ENCODE data around the gene OR2V2.
A peak's percentile ranks its signal among the peaks of the same experiment; 100 is the strongest.
"Not testable (repeated sequence)": the region's sequence is repeated elsewhere in the genome, so short reads cannot be mapped to it uniquely, and the experiment has no call there.

Gene OR2V2

GRCh38 chr5:181166812-181167733 is 19.7 kb downstream of the OR2V2 start:
- no peaks in the 10 kb centered on the region for H3K9me3 ChIP-seq (ENCODE audit: control insufficient read depth, insufficient read depth, low read length)
- peak overlapping the region; percentile 62 for H3K4me3 ChIP-seq (ENCODE audit: low read length)
- H3K4me2 ChIP-seq (ENCODE audit: low read length) = peak overlapping the region; percentile 76
- H3K27me3 ChIP-seq (ENCODE audit: control insufficient read depth, low read length) = no peaks in the 10 kb centered on the region
- H3K9me2 ChIP-seq (replicated peaks; ENCODE audit: control insufficient read depth, low read length) = no peaks in the 10 kb centered on the region
- H3K36me3 ChIP-seq (ENCODE audit: control insufficient read depth, low read length) = no peaks in the 10 kb centered on the region
- no peaks in the 10 kb centered on the region for H3K79me2 ChIP-seq (ENCODE audit: control insufficient read depth, low read length)
- H3K4me1 ChIP-seq (ENCODE audit: control insufficient read depth, low read length) = peaks cover 75% of the 10 kb centered on the region
- peak overlapping the region; percentile 80 for H3K27ac ChIP-seq (ENCODE audit: low read depth, low read length)
- TF ChIP-seq CTCF (IDR thresholded peaks at IDR 0.05; ENCODE audit: low read depth, low read length, poor library complexity, severe bottlenecking) (no peak), EZH2phosphoT487 (IDR thresholded peaks at IDR 0.05; ENCODE audit: borderline replicate concordance, low read length) (no peak)
- H3F3A ChIP-seq (ENCODE audit: control insufficient read depth, insufficient read depth) = peaks cover 23% of the 10 kb centered on the region
- no peaks in the 10 kb centered on the region for H4K20me1 ChIP-seq (ENCODE audit: control insufficient read depth, insufficient read depth, low read depth, low read length)

- Histone ChIP-seq H3K9me2 (replicated peaks; ENCODE audit: control insufficient read depth, low read length) (no peaks in the 10 kb centered on the region), H3K4me1 (ENCODE audit: control insufficient read depth, low read length) (peaks cover 82% of the 10 kb centered on the region), H3K27me3 (ENCODE audit: control insufficient read depth, low read length) (no peaks in the 10 kb centered on the region), H3K4me2 (ENCODE audit: low read length) (peak overlapping the region; percentile 76), H3K79me2 (ENCODE audit: control insufficient read depth, low read length) (no peaks in the 10 kb centered on the region), H4K20me1 (ENCODE audit: control insufficient read depth, insufficient read depth, low read depth, low read length) (no peaks in the 10 kb centered on the region), H3K9me3 (ENCODE audit: control insufficient read depth, insufficient read depth, low read length) (no peaks in the 10 kb centered on the region), H3K4me3 (ENCODE audit: low read length) (peak overlapping the region; percentile 62), H3K27ac (ENCODE audit: low read depth, low read length) (peak overlapping the region; percentile 80), H3F3A (ENCODE audit: control insufficient read depth, insufficient read depth) (peaks cover 28% of the 10 kb centered on the region), H3K36me3 (ENCODE audit: control insufficient read depth, low read length) (no peaks in the 10 kb centered on the region)
- peak; percentile 92 for TF ChIP-seq CTCF (IDR thresholded peaks at IDR 0.05; ENCODE audit: low read depth, low read length, poor library complexity, severe bottlenecking)
- TF ChIP-seq EZH2phosphoT487 (IDR thresholded peaks at IDR 0.05; ENCODE audit: borderline replicate concordance, low read length) = no peak
These were observed 20.6 kb downstream of the OR2V2 start for GRCh38 chr5:181167814-181168488.

- no peaks in the 10 kb centered on the region for H3K79me2 ChIP-seq (ENCODE audit: control insufficient read depth, low read length)
- no peaks in the 10 kb centered on the region for H3K9me2 ChIP-seq (replicated peaks; ENCODE audit: control insufficient read depth, low read length)
- H3K36me3 ChIP-seq (ENCODE audit: control insufficient read depth, low read length) = no peaks in the 10 kb centered on the region
- peak overlapping the region; percentile 76 for H3K4me2 ChIP-seq (ENCODE audit: low read length)
- no peaks in the 10 kb centered on the region for H3K9me3 ChIP-seq (ENCODE audit: control insufficient read depth, insufficient read depth, low read length)
- H4K20me1 ChIP-seq (ENCODE audit: control insufficient read depth, insufficient read depth, low read depth, low read length) = no peaks in the 10 kb centered on the region
- peaks cover 27% of the 10 kb centered on the region for H3F3A ChIP-seq (ENCODE audit: control insufficient read depth, insufficient read depth)
- H3K4me1 ChIP-seq (ENCODE audit: control insufficient read depth, low read length) = peaks cover 80% of the 10 kb centered on the region
- H3K4me3 ChIP-seq (ENCODE audit: low read length) = peak overlapping the region; percentile 62
- H3K27ac ChIP-seq (ENCODE audit: low read depth, low read length) = 0 out of 2 replicates have a peak overlapping the region, but pooled peaks have one; percentile 80
- H3K27me3 ChIP-seq (ENCODE audit: control insufficient read depth, low read length) = no peaks in the 10 kb centered on the region
- TF ChIP-seq EZH2phosphoT487 (IDR thresholded peaks at IDR 0.05; ENCODE audit: borderline replicate concordance, low read length) = no peak
These were observed 21.3 kb downstream of the OR2V2 start for GRCh38 chr5:181168595-181169118.

- not testable (repeated sequence) for H4K20me1 ChIP-seq (ENCODE audit: control insufficient read depth, insufficient read depth, low read depth, low read length)
- H3K4me3 ChIP-seq (ENCODE audit: low read length) = peak overlapping the region; percentile 62
These were observed 22.3 kb downstream of the OR2V2 start for GRCh38 chr5:181169459-181170236.

More at GRCh38 chr5:181169459-181170236, 22.3 kb downstream of the OR2V2 start:
- peaks cover 80% of the 10 kb centered on the region for H3K4me1 ChIP-seq (ENCODE audit: control insufficient read depth, low read length)
- H3K9me2 ChIP-seq (replicated peaks; ENCODE audit: control insufficient read depth, low read length); H3K9me3 ChIP-seq (ENCODE audit: control insufficient read depth, insufficient read depth, low read length); H3K27me3 ChIP-seq (ENCODE audit: control insufficient read depth, low read length); H3K79me2 ChIP-seq (ENCODE audit: control insufficient read depth, low read length); H3K27ac ChIP-seq (ENCODE audit: low read depth, low read length); H3K36me3 ChIP-seq (ENCODE audit: control insufficient read depth, low read length): not testable (repeated sequence)
- peak overlapping the region; percentile 76 for H3K4me2 ChIP-seq (ENCODE audit: low read length)
- peaks cover 27% of the 10 kb centered on the region for H3F3A ChIP-seq (ENCODE audit: control insufficient read depth, insufficient read depth)

All from DOHH2 (cell line).